ENCODE measurements around the gene NPPB.

The NPPB gene

DNA sequence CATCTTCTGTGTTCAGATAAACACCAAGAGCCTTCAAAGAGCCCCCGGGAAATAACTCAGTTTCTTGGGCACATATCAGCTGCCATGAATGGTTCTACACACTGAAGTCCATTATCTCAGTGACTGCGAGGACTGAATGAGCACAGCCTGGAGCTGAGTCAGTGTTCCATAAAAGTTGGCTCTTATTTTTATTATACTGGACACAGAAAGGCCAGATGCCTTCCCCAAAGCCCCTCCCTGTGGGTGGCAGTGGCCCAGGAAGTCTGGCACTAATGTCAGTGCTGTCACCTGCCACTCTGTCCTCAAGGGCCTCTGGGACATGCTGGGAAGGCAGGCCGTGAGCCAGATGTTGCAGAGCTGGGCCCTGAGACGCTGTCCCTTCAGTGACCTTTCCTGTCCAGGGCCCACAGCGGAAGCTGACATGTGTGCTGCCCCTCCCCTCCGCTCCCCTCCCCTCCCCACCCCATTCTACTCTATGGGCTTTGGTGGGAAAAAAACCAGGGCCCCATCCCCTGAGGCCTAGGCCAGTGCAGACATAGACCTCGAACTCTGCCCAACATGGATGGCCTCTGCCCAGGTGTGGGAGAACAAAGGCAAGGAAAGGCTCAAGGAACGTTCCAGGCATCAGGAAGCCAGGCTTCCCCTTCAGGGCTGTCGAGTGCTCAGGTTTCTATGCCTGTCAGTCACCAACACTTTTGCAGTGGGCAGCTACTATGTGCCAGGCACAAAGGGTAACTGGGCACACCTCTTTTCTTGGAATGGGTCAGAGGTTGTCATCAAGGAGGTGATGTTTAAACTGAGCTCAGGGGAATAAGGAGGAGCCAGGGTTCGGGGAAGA is 22.4 kb upstream of the NPPB start:
- DNase-seq, result no peak

- DNase-seq, result no peak
These were observed 21.4 kb upstream of the NPPB start for GRCh38 chr1:11880181-11880575.

DNA sequence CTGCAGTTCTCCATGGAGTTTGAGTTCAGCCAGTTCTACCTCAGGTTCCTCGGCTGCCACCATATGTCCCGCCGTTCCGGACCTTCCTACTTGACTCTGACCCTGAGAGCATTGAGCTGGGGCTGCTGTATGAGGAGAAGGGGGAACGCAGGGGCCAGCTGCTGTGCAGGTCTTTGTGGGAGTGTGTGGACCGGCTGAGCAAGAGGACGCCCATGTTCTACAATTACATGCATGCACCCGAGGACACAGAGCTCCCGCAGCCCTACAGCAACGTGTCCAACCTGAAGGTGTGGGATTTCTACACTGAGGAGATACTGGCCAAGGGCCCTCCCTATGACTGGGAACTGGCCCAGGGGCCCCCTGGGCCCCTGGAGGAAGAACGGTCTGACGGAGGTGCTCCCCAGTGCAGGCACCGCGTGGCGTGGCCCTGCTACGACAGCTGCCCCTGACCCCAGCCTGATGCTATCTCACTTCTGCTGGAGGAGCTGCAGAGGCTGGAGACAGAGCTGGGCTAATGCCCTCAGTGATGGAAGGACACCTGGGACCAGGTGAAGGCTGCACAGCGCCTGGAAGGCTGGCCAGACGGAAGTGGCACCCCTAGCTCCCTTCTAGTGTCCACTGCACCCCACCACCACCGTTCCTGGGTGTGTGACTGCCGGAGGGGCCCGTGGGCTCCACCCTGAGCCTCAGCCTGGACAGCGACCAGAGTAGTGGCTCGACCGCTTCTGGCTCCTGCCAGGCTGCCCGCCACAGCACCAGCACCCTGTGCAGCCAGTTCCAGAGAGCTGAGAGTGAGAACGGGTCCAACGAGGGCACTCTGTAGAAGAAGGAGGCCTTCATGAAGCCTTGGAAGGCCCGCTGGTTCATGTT is 20.8 kb upstream of the NPPB start:
- no peak for DNase-seq

DNA sequence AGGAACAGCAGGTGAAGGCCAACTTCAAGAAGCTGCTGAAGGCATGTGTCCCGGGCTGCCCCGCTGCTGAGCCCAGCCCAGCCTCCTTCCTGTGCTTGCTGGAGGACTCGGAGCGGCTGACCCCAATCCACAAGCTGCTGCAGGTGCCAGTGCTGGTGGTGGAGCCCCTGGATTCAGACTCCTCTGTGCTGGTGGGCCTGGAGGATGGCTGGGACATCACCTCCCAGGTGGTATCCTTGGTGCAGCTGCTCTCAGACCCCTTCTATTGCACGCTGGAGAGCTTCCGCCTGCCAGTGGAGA is 20.1 kb upstream of the NPPB start:
- no peak for DNase-seq

DNA sequence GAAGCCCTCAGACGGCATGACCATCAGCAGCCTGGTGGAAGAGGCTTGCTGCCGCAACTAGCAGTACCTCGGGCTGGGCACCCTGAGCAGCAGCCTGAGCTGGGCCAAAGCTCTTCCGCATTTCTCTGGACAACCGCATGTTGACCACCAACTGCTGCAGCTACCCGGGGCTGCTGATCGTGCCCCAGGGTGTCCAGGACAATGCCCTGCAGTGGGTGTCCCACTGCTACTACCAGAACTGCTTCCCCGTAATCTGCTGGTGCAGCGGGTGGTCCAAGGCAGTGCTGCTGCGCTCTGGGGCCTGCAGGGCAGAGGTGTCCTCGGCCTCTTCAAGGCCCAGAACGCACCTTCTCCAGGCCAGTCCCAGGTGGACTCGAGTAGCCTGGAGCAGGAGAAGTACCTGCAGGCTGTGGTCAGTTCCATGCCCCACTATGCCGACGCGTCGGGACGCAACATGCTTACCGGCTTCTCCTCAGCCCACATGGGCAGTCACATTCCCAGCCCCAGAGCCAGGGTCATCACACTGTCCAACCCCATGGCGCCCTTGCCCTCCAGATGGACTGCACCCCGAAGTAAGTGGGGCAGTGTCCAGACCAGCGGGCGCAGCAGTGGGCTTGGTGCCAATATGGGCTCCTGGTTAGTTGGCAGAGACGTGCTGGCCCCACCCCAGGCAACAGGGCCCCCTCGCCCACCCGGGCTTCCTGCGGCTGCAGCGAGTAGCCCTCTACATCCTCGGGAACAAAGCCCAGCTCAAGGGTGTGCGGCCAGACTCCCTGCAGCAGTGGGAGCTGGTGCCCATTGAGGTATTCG is 19.5 kb upstream of the NPPB start:
- no peak for DNase-seq

DNA sequence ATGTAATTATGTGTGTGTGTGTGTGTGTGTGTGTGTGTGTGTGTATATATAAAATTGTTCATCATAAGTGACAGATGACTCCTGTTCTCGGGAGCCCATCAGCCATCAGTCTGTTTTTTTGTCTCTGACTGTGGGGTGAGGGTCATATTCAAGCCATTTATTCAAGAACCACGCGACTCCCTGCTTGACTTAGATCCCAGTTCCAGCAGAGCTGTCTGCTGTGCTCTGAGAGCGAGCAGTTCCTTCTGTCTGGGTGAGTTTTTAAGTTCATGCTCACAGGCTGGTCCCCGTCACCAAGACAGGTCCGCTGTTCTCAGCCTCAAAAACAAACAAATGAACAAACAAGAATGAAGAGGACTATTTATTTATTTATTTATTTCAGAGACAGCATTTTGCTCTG is 18.3 kb upstream of the NPPB start:
- DNase-seq, result no peak

GRCh38 chr1:11875094-11875493 is 16.3 kb upstream of the NPPB start:
- DNase-seq, result no peak

GRCh38 chr1:11874624-11875023 is 15.9 kb upstream of the NPPB start:
- DNase-seq, result no peak

- DNase-seq, result no peak
These were observed 15.5 kb upstream of the NPPB start for GRCh38 chr1:11874258-11874562.

- no peak for DNase-seq
These were observed 14.9 kb upstream of the NPPB start for GRCh38 chr1:11873395-11874257.

DNA sequence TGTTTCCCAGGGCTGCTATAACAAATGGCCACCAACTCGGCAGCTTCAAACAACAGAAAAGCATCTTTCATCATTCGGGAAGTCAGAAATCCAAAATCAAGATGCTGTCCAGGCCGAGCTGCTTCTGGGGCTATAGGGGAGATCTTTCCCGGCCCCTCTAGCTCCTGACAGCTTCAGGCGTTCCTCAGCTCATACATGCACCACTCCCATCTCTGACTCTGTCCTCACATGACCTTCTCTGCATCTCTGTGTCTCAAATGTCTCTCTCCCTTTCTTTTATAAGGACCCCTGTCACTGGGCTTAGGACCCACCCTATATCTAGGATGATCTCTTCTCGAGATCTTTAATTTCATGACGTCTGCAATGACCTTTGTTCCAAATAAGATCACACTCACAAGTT is 13.8 kb upstream of the NPPB start:
- DNase-seq, result no peak

DNA sequence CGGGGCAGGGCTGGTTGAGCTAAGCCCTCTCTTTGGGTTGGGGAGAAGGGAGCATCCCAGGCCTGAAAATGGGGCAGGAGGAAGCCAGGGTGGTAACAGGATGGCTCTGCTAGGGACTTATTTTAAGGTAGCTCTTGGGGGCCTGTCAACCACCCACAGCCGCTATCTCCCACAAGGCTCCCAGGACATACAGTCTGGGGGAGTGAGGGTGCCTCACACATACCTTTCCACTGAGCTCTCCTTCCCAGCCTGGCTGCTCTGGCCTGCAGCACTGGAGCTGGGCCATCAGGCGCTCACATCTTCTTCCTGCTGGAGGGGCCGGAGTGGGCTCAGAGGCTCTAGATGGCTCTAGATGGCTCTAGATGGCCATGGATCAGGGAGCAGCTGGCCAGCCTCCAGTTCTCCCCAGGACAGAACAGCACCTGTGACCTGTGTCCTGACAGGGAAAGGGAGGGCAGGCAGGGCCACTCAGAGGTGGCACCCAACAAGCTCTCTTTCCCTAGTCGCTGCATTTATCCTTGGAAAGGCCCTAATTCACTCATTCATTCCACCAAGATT is 11.0 kb upstream of the NPPB start:
- DNase-seq, result no peak

- no peak for DNase-seq
These were observed 10.4 kb upstream of the NPPB start for GRCh38 chr1:11869104-11869503.

DNA sequence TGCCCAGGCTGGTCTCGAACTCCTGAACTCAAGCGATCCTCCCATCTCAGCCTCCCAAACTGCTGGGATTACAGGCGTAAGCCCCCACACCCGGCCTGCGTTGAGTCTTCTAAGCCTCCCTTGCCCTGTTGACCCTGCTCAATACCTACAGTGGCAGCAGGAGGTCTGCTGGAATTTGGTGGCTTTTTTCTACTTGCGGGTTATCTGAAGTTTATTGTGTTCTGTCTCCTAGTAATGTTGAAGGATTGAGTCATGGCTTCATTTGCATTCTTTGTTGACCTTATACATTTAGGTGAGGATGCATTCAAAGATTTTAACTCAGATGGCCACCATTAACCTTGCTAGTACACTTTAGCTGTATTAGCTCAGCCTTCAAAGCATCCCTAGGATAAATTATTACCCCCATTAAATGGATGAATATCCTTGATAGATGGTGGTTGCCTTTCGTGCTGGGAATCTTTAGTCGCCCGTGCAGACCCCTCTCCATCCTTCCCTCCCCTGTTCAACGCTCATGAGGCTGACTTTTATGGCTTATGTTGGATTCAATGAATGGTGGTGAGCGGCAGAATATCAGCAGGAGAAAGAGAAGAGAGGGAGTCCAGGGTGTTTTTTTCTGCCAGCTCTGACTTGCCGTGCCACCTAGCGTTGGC is 9.7 kb upstream of the NPPB start:
- no peak for DNase-seq

DNA sequence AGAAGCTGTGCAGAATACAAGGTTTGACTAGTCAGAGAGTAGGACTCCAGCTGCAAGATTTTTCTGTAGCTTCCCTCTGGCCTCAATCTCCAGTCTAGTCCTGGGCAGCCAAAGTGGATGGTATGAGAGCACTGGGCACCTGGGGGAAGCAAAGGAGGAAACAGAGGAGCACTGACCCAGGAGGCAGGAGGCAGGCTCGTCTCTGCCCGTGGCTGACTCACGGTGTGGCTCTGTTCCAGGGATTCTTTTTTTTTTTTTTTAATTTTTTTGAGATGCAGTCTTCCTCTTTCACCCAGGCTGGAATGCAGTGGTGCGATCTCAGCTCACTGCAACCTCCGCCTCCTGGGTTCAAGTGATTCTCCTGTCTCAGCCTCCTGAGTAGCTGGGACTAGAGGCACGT is 4.1 kb upstream of the NPPB start:
- DNase-seq, result no peak

GRCh38 chr1:11860587-11860986 is 1.8 kb upstream of the NPPB start:
- DNase-seq, result no peak

DNA sequence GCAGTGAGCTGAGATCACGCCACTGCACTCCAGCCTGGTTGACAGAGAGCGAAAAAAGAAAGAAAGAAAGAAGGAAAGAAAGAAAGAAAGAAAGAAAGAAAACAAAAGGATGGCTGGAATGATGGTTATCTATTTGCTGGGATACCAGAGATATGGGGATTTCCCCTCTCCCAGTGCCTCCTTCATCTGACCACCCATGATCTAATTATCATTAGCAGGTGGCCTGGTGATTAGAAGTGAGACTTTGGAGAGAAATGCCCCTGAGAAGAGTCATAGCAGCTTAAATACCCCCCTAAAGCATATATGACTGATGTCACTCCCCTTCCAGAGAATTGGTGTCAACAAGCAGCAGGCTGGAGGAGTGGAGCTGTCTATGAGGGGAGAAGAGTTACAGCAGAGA is 1.3 kb upstream of the NPPB start:
- DNase-seq, result no peak

GRCh38 chr1:11858968-11859871 is 475 bp upstream of the NPPB start:
- peak; percentile 35 for DNase-seq

DNA sequence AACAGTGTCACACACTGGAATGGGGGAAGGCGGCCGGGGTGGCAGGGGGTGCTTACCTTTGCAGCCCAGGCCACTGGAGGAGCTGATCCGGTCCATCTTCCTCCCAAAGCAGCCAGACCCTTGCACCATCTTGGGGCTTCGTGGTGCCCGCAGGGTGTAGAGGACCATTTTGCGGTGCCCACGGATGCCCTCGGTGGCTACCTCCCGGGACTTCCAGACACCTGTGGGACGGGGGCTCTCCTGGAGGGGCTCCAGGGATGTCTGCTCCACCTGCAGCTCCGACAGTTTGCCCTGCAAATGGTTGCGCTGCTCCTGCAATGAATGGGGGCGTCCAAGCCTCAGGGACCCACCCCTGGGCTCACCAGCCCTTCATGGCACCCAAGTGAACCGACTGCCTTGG is 587 bp downstream of the NPPB start:
- DNase-seq, result no peak

GRCh38 chr1:11857164-11857851 is 1.4 kb downstream of the NPPB start:
- DNase-seq, result no peak
